ENCODE data around the gene RAB31. TPM values are rescaled to one million over a fixed set of nuclear protein-coding genes. Genes with fewer than 3 reads are reported as not detected.

Gene RAB31
- total RNA-seq, 1 experiment from 2014 or later: 2.3 TPM

- CTCF ChIA-PET: interaction anchor here (0.5 kb wide), 1 partner anchor 129 kb away, joined by 3 read pairs; no protein-coding TSS in a partner anchor
- Mint-ChIP-seq H3K9me3 (ENCODE audit: low read depth, unreplicated experiment) (no peaks in the 10 kb centered on the region), H3K36me3 (ENCODE audit: insufficient read depth, unreplicated experiment) (no peaks in the 10 kb centered on the region), H3K4me1 (ENCODE audit: low read depth, unreplicated experiment) (peaks cover 11% of the 10 kb centered on the region), H3K27me3 (ENCODE audit: unreplicated experiment) (peaks cover 15% of the 10 kb centered on the region), H3K27ac (ENCODE audit: unreplicated experiment) (no peak overlapping the region), H3K4me3 (ENCODE audit: low read depth, unreplicated experiment) (no peak overlapping the region)
- BruUV-seq (replicated peaks): no TSS peak
- intact Hi-C loops (cut with micrococcal nuclease; ENCODE audit: unreplicated experiment): loop anchor here (10.0 kb wide), 1 partner anchor 143 kb away; no protein-coding TSS in a partner anchor
- no peak for DNase-seq
- TF ChIP-seq, protein P1, sequence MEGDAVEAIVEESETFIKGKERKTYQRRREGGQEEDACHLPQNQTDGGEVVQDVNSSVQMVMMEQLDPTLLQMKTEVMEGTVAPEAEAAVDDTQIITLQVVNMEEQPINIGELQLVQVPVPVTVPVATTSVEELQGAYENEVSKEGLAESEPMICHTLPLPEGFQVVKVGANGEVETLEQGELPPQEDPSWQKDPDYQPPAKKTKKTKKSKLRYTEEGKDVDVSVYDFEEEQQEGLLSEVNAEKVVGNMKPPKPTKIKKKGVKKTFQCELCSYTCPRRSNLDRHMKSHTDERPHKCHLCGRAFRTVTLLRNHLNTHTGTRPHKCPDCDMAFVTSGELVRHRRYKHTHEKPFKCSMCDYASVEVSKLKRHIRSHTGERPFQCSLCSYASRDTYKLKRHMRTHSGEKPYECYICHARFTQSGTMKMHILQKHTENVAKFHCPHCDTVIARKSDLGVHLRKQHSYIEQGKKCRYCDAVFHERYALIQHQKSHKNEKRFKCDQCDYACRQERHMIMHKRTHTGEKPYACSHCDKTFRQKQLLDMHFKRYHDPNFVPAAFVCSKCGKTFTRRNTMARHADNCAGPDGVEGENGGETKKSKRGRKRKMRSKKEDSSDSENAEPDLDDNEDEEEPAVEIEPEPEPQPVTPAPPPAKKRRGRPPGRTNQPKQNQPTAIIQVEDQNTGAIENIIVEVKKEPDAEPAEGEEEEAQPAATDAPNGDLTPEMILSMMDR (IDR thresholded peaks at IDR 0.05; ENCODE audit: unreplicated experiment): no peak
Observed at GRCh38 chr18:9782073-9782857, 74.2 kb downstream of the RAB31 start.

DNA sequence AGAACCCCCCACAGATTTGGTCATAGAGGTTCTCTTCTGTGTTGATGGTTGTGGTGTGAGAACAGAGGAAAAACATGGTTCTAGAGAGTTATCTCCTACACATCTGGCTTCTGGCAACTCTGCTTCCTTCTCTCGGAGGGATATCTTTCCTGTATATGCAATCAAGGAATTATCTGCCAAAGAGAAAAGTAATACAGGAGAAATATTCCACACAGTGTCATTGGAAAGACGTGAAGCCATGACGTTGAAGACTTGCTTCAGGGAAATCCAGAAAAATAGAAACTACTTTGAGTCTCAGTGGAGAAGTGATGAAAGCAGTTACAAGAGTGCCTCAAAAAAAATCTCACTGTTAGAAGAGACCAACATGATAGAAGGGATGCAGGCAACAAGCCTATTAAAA lies 78.5 kb downstream of the RAB31 start:
- BruUV-seq (replicated peaks): no TSS peak
- H3K4me1 Mint-ChIP-seq (ENCODE audit: low read depth, unreplicated experiment): no peaks in the 10 kb centered on the region
- no peak overlapping the region for H3K4me3 Mint-ChIP-seq (ENCODE audit: low read depth, unreplicated experiment)
- no peaks in the 10 kb centered on the region for H3K9me3 Mint-ChIP-seq (ENCODE audit: low read depth, unreplicated experiment)
- peaks cover 15% of the 10 kb centered on the region for H3K27me3 Mint-ChIP-seq (ENCODE audit: unreplicated experiment)
- TF ChIP-seq, protein P1 (IDR thresholded peaks at IDR 0.05; ENCODE audit: unreplicated experiment): no peak
- CTCF ChIA-PET: no interaction called here
- no peak overlapping the region for H3K27ac Mint-ChIP-seq (ENCODE audit: unreplicated experiment)
- no peak for DNase-seq
- no peaks in the 10 kb centered on the region for H3K36me3 Mint-ChIP-seq (ENCODE audit: insufficient read depth, unreplicated experiment)
- intact Hi-C loops (cut with micrococcal nuclease; ENCODE audit: unreplicated experiment): loop anchor here (10.0 kb wide), 1 partner anchor 138 kb away; no protein-coding TSS in a partner anchor

- Mint-ChIP-seq H3K27ac (ENCODE audit: unreplicated experiment) (no peak overlapping the region), H3K36me3 (ENCODE audit: insufficient read depth, unreplicated experiment) (no peaks in the 10 kb centered on the region), H3K4me1 (ENCODE audit: low read depth, unreplicated experiment) (no peaks in the 10 kb centered on the region), H3K9me3 (ENCODE audit: low read depth, unreplicated experiment) (no peaks in the 10 kb centered on the region), H3K4me3 (ENCODE audit: low read depth, unreplicated experiment) (no peak overlapping the region), H3K27me3 (ENCODE audit: unreplicated experiment) (peaks cover 15% of the 10 kb centered on the region)
- no TSS peak for BruUV-seq (replicated peaks)
- TF ChIP-seq, protein P1 (IDR thresholded peaks at IDR 0.05; ENCODE audit: unreplicated experiment): no peak
- DNase-seq: no peak
- CTCF ChIA-PET: no interaction called here
- intact Hi-C loops (cut with micrococcal nuclease; ENCODE audit: unreplicated experiment): loop anchor here (10.0 kb wide), 1 partner anchor 138 kb away; no protein-coding TSS in a partner anchor
Observed at GRCh38 chr18:9787036-9787435, 78.9 kb downstream of the RAB31 start.

GRCh38 chr18:9787712-9788111 lies 79.6 kb downstream of the RAB31 start:
- H3K27ac Mint-ChIP-seq (ENCODE audit: unreplicated experiment): no peak overlapping the region

More at GRCh38 chr18:9787712-9788111, 79.6 kb downstream of the RAB31 start:
- BruUV-seq (replicated peaks): no TSS peak
- CTCF ChIA-PET: interaction anchor here (0.6 kb wide), 1 partner anchor 189 kb away, joined by 3 read pairs; no protein-coding TSS in a partner anchor
- TF ChIP-seq, protein P1 (IDR thresholded peaks at IDR 0.05; ENCODE audit: unreplicated experiment): no peak
- intact Hi-C loops (cut with micrococcal nuclease; ENCODE audit: unreplicated experiment): loop anchor here (10.0 kb wide), 1 partner anchor 137 kb away; no protein-coding TSS in a partner anchor
- no peaks in the 10 kb centered on the region for H3K36me3 Mint-ChIP-seq (ENCODE audit: insufficient read depth, unreplicated experiment)
- peaks cover 15% of the 10 kb centered on the region for H3K27me3 Mint-ChIP-seq (ENCODE audit: unreplicated experiment)
- no peaks in the 10 kb centered on the region for H3K4me1 Mint-ChIP-seq (ENCODE audit: low read depth, unreplicated experiment)
- no peaks in the 10 kb centered on the region for H3K9me3 Mint-ChIP-seq (ENCODE audit: low read depth, unreplicated experiment)
- DNase-seq: no peak
- no peak overlapping the region for H3K4me3 Mint-ChIP-seq (ENCODE audit: low read depth, unreplicated experiment)

Measured in Calu3 (cell line).